Tibial nerve (tissue), 4 donors: ENCODE data around the gene B4GALNT1. TPM values are rescaled to one million over a fixed set of nuclear protein-coding genes. Genes with fewer than 3 reads are reported as not detected.
A peak's percentile ranks its signal among the peaks of the same experiment; 100 is the strongest.
"Not testable (repeated sequence)": the region's sequence is repeated elsewhere in the genome, so short reads cannot be mapped to it uniquely, and the experiment has no call there.

ENCODE experiments used
- DNase-seq, 2 donors: peaks; one replicate each; pipeline ENCODE4 v3.0.0-alpha.2; 2019; ENCODE audit warnings: low spot score in 2 of 2
- H3K27ac ChIP-seq, 4 donors: fragments of 200-600 bp; sonication (generic) in 3 of 4; one replicate each; pipeline ENCODE4 v1.5.1; 2017 to 2019; ENCODE audit warnings: mild to moderate bottlenecking in 1 of 4
- H3K27me3 ChIP-seq, 2 donors: fragments of 200-600 bp; sonication (generic) in 1 of 2; one replicate each; pipeline versions ENCODE4 v1.5.1 to v1.6.0; 2017 to 2019
- H3K36me3 ChIP-seq, 3 donors: fragments of 200-600 bp; sonication (generic); one replicate each; pipeline ENCODE4 v1.5.1; 2018 to 2019
- H3K4me1 ChIP-seq, 4 donors: fragments of 200-600 bp; sonication (generic) in 3 of 4; one replicate each; pipeline ENCODE4 v1.5.1; 2017 to 2019
- H3K4me3 ChIP-seq, 4 donors: fragments of 200-600 bp; sonication (generic) in 3 of 4; one replicate each; pipeline ENCODE4 v1.5.1; 2017 to 2019; ENCODE audit warnings: mild to moderate bottlenecking in 1 of 4, moderate library complexity in 1 of 4
- H3K9me3 ChIP-seq, 4 donors: fragments of 200-600 bp; sonication (generic) in 3 of 4; one replicate each; pipeline ENCODE4 v1.5.1; 2017 to 2019
- CTCF ChIP-seq, 5 experiments: fragments of 200-600 bp in 3 of 5; fragments of 450-650 bp in 2 of 5; sonication (generic) in 3 of 5; IDR thresholded peaks; one replicate each; pipeline ENCODE4 v1.5.1; 2016 to 2019; ENCODE audit warnings: antibody characterized with exemption in 5 of 5, mild to moderate bottlenecking in 3 of 5, moderate library complexity in 2 of 5
- EP300 ChIP-seq, 2 donors: sonication (generic); formaldehyde crosslinking; IDR thresholded peaks; one replicate each; pipeline ENCODE4 v1.6.1; 2017; ENCODE audit warnings: antibody characterized with exemption in 2 of 2, mild to moderate bottlenecking in 1 of 2
- POLR2A ChIP-seq, 2 donors: fragments of 450-650 bp; IDR thresholded peaks; one replicate each; pipeline ENCODE4 v1.6.1; 2017; ENCODE audit warnings: antibody characterized with exemption in 2 of 2, mild to moderate bottlenecking in 2 of 2, moderate library complexity in 2 of 2
- WGBS, 2 donors: methylation state at CpG; one replicate each; pipeline ENCODE4 v1.1.5; 2018; 5-methylcytosine and 5-hydroxymethylcytosine counted together
- total RNA-seq, 4 donors: library from RNA; depleted of rRNA; stranded (reverse); fragments of >200 nt; gene quantifications; one replicate each; pipeline ENCODE4 v1.1.0, GENCODE V29; 2016

The B4GALNT1 gene
- total RNA-seq, result 10 to 100 TPM; 14.5 to 43.8 (median 16.8) TPM

GRCh38 chr12:57632958-57633840, at the start of gene B4GALNT1:
Gene B4GALNT1, minus strand, starts transcription at chr12:57633201. Its CDS starts 1,069 bp downstream, at chr12:57632132.
- peaks cover 0 to 15% of the 10 kb centered on the region in 2 donors for H3K27me3 ChIP-seq
- TF ChIP-seq CTCF (IDR thresholded peaks at IDR 0.05) (peak; percentile 91 to 97 (median 94)), EP300 (IDR thresholded peaks at IDR 0.05) (peak in 1 of 2 donors; percentile 52), POLR2A (IDR thresholded peaks at IDR 0.05) (no peak)
- WGBS, 2 donors, result 3 to 11% methylated on average over 15 to 36 of the region's 58 CpGs
- H3K27ac ChIP-seq, result peak within 1 kb of the TSS; percentile 65 to 90 (median 81)
- DNase-seq, result no peak
- no peaks in the 10 kb centered on the region for H3K36me3 ChIP-seq
- peak within 1 kb of the TSS; percentile 61 to 81 (median 65) for H3K4me3 ChIP-seq
- H3K9me3 ChIP-seq, result no peaks in the 10 kb centered on the region
- peaks cover 0 to 34% (median 23%) of the 10 kb centered on the region in 4 donors for H3K4me1 ChIP-seq

- Histone ChIP-seq H3K9me3 (peaks cover 0 to 9% (median 2%) of the 10 kb centered on the region in 4 donors), H3K4me1 (no peaks in the 10 kb centered on the region), H3K4me3 (no peak overlapping the region), H3K27me3 (peaks cover 0 to 7% of the 10 kb centered on the region in 2 donors), H3K36me3 (no peaks in the 10 kb centered on the region), H3K27ac (no peak overlapping the region)
- TF ChIP-seq POLR2A (IDR thresholded peaks at IDR 0.05), result no peak
- no peak for TF ChIP-seq EP300 (IDR thresholded peaks at IDR 0.05)
- TF ChIP-seq CTCF (IDR thresholded peaks at IDR 0.05), result no peak
- no peak for DNase-seq
These were observed 46.7 kb upstream of the B4GALNT1 start for GRCh38 chr12:57679697-57680096.

GRCh38 chr12:57677947-57678346, 44.9 kb upstream of the B4GALNT1 start:
- not testable (repeated sequence) for H3K4me3 ChIP-seq, H3K4me1 ChIP-seq, H3K36me3 ChIP-seq, H3K27me3 ChIP-seq, H3K9me3 ChIP-seq, DNase-seq, H3K27ac ChIP-seq
- 93% methylated on average over 9 of the region's 9 CpGs for WGBS, 2 donors

- Histone ChIP-seq H3K27ac (no peak overlapping the region), H3K4me3 (no peak overlapping the region), H3K27me3 (peaks cover 0 to 7% of the 10 kb centered on the region in 2 donors), H3K9me3 (no peaks in the 10 kb centered on the region), H3K36me3 (no peaks in the 10 kb centered on the region), H3K4me1 (no peaks in the 10 kb centered on the region)
- no peak for DNase-seq
- 92 to 94% methylated on average over 28 to 29 of the region's 29 CpGs for WGBS, 2 donors
- TF ChIP-seq CTCF (IDR thresholded peaks at IDR 0.05) (no peak), POLR2A (IDR thresholded peaks at IDR 0.05) (no peak), EP300 (IDR thresholded peaks at IDR 0.05) (no peak)
These were observed 41.7 kb upstream of the B4GALNT1 start for GRCh38 chr12:57674691-57675090.

GRCh38 chr12:57672801-57673200, 39.8 kb upstream of the B4GALNT1 start:
- H3K36me3 ChIP-seq, result no peaks in the 10 kb centered on the region
- H3K4me3 ChIP-seq, result no peak overlapping the region
- H3K27ac ChIP-seq, result no peak overlapping the region
- no peak for DNase-seq
- peaks cover 0 to 7% of the 10 kb centered on the region in 2 donors for H3K27me3 ChIP-seq
- no peaks in the 10 kb centered on the region for H3K9me3 ChIP-seq
- no peak for TF ChIP-seq CTCF (IDR thresholded peaks at IDR 0.05)
- TF ChIP-seq EP300 (IDR thresholded peaks at IDR 0.05), result no peak
- TF ChIP-seq POLR2A (IDR thresholded peaks at IDR 0.05), result no peak
- no peaks in the 10 kb centered on the region for H3K4me1 ChIP-seq
- WGBS, 2 donors, result 80 to 88% methylated on average over 6 of the region's 6 CpGs

GRCh38 chr12:57671811-57672210, 38.8 kb upstream of the B4GALNT1 start:
- DNase-seq, H3K27ac ChIP-seq, H3K36me3 ChIP-seq, H3K9me3 ChIP-seq, H3K4me3 ChIP-seq, H3K27me3 ChIP-seq, H3K4me1 ChIP-seq: not testable (repeated sequence)
- 85 to 89% methylated on average over 3 of the region's 3 CpGs for WGBS, 2 donors

GRCh38 chr12:57669691-57670090, 36.7 kb upstream of the B4GALNT1 start:
- DNase-seq, H3K4me3 ChIP-seq, H3K4me1 ChIP-seq, H3K36me3 ChIP-seq, H3K27me3 ChIP-seq, H3K27ac ChIP-seq, H3K9me3 ChIP-seq: not testable (repeated sequence)
- 78 to 87% methylated on average over 10 of the region's 10 CpGs for WGBS, 2 donors
